ENCODE measurements around the gene SCPEP1. TPM values are rescaled to one million over a fixed set of nuclear protein-coding genes. Genes with fewer than 3 reads are reported as not detected.
"Not testable (repeated sequence)": the region's sequence is repeated elsewhere in the genome, so short reads cannot be mapped to it uniquely, and the experiment has no call there.

The SCPEP1 gene
- total and polyA plus RNA-seq, 8 donors: 6.7 to 74.9 (median 35.8) TPM

GRCh38 chr17:56979091-56979480 lies 1.2 kb downstream of the SCPEP1 start:
- TF ChIP-seq POLR2AphosphoS5 (IDR thresholded peaks at IDR 0.05): no peak
- TF ChIP-seq CTCF (IDR thresholded peaks at IDR 0.05): no peak
- TF ChIP-seq POLR2A (IDR thresholded peaks at IDR 0.05): no peak
- no peak for TF ChIP-seq EP300 (IDR thresholded peaks at IDR 0.05)
- peak overlapping the region in 1 of 4 donors; percentile 56 for H3K4me3 ChIP-seq
- DNase-seq: no peak
- H3K27me3 ChIP-seq: no peaks in the 10 kb centered on the region
- H3K4me1 ChIP-seq: peaks cover 11 to 26% (median 19%) of the 10 kb centered on the region in 4 donors
- WGBS, 5 donors: 46 to 58% (median 49%) methylated on average over 3 of the region's 3 CpGs
- H3K9me3 ChIP-seq: no peaks in the 10 kb centered on the region
- H3K27ac ChIP-seq: peak overlapping the region in 2 of 5 donors; percentile 73 to 80
- intact Hi-C loops (cut with DNase I; ENCODE audit: low total_unique reads): no loop called here
- H3K36me3 ChIP-seq: peaks cover 0 to 30% (median 19%) of the 10 kb centered on the region in 4 donors

DNA sequence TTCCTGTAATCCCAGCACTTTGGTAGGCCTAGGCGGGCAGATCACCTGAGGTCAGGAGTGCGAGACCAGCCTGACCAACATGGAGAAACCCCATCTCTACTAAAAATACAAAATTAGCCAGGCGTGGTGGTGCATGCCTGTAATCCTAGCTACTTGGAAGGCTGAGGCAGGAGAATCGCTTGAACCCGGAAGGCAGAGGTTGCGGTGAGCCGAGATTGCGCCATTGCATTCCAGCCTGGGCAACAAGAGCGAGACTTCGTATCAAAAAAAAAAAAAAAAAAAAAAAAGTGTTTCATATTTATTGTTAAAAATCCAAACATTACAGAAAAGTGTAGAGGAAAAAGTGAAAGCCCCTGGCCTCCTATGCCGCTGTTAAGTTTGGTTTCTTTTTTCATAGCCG lies 2.6 kb downstream of the SCPEP1 start:
- H3K27me3 ChIP-seq; DNase-seq; H3K9me3 ChIP-seq; H3K4me3 ChIP-seq; H3K27ac ChIP-seq; intact Hi-C loops (cut with DNase I; ENCODE audit: low total_unique reads): not testable (repeated sequence)
- Histone ChIP-seq H3K4me1 (peaks cover 11 to 26% (median 19%) of the 10 kb centered on the region in 4 donors), H3K36me3 (peaks cover 4 to 44% (median 31%) of the 10 kb centered on the region in 4 donors)
- 90 to 100% (median 95%) methylated on average over 12 of the region's 12 CpGs for WGBS, 5 donors

GRCh38 chr17:56982312-56982711 lies 4.4 kb downstream of the SCPEP1 start:
- Histone ChIP-seq H3K27me3 (no peaks in the 10 kb centered on the region), H3K36me3 (peaks cover 11 to 62% (median 45%) of the 10 kb centered on the region in 4 donors), H3K4me3 (no peak overlapping the region), H3K4me1 (peaks cover 8 to 17% (median 15%) of the 10 kb centered on the region in 4 donors), H3K9me3 (no peaks in the 10 kb centered on the region), H3K27ac (no peak overlapping the region)
- intact Hi-C loops (cut with DNase I; ENCODE audit: low total_unique reads): no loop called here
- DNase-seq: no peak
- TF ChIP-seq CTCF (IDR thresholded peaks at IDR 0.05) (no peak), POLR2A (IDR thresholded peaks at IDR 0.05) (no peak)
- 82 to 92% (median 87%) methylated on average over 8 of the region's 8 CpGs for WGBS, 5 donors

GRCh38 chr17:56983366-56983765 lies 5.4 kb downstream of the SCPEP1 start:
- Histone ChIP-seq H3K27ac (no peak overlapping the region), H3K36me3 (peaks cover 11 to 71% (median 53%) of the 10 kb centered on the region in 4 donors), H3K9me3 (no peaks in the 10 kb centered on the region), H3K27me3 (no peaks in the 10 kb centered on the region), H3K4me1 (peaks cover 7 to 15% (median 10%) of the 10 kb centered on the region in 4 donors), H3K4me3 (no peak overlapping the region)
- 70 to 85% (median 77%) methylated on average over 3 of the region's 3 CpGs for WGBS, 5 donors
- no peak for TF ChIP-seq POLR2AphosphoS5 (IDR thresholded peaks at IDR 0.05)
- no peak for TF ChIP-seq POLR2A (IDR thresholded peaks at IDR 0.05)
- no peak for TF ChIP-seq CTCF (IDR thresholded peaks at IDR 0.05)
- TF ChIP-seq EP300 (IDR thresholded peaks at IDR 0.05): no peak
- intact Hi-C loops (cut with DNase I; ENCODE audit: low total_unique reads): no loop called here
- no peak for DNase-seq

DNA sequence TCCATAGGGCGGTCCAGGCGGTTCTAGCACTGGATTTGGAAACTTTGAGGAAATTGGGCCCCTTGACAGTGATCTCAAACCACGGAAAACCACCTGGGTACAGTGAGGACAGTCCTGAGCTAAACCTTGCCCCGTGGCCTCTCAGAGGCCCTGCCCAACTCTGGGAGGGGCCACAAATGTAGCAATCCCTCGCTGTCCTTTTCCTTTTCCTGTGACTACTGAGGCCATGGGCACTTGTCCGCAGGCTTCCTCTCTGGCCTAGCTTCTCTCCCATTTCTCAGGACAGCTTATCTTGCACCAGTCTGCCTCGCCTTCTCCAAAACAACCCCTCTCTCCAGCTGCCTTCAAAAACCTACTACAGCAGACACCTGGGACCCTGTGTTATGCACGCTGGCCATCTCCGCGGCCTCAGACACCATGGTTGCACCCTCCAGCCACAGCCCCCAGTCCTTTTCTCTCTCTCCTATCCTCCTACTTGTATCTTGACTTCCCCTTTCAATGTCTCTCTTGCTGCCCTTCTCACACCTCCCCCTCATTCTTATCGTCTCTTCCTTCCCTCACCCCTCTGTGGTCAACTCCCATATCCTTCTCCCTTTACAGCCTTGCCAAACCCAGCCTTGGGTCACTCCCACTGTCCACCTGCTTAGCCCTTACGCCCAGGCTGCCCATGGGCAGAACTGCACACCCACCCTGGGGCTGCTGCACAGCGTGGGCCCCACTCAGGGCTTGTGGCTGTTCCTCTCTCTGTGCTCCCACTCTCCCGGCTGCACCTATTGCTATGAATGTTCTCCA lies 7.6 kb downstream of the SCPEP1 start:
- intact Hi-C loops (cut with DNase I; ENCODE audit: low total_unique reads): no loop called here
- WGBS, 5 donors: 84 to 93% (median 89%) methylated on average over 14 of the region's 14 CpGs
- TF ChIP-seq EP300 (IDR thresholded peaks at IDR 0.05) (no peak), CTCF (IDR thresholded peaks at IDR 0.05) (no peak), POLR2A (IDR thresholded peaks at IDR 0.05) (no peak), POLR2AphosphoS5 (IDR thresholded peaks at IDR 0.05) (no peak)

More for the DNA sequence above, 7.6 kb downstream of the SCPEP1 start:
- peaks cover 11 to 89% (median 62%) of the 10 kb centered on the region in 4 donors for H3K36me3 ChIP-seq
- no peaks in the 10 kb centered on the region for H3K9me3 ChIP-seq
- peaks cover 0 to 5% (median 0%) of the 10 kb centered on the region in 4 donors for H3K4me1 ChIP-seq
- no peak overlapping the region for H3K4me3 ChIP-seq
- no peak for DNase-seq
- H3K27me3 ChIP-seq: no peaks in the 10 kb centered on the region
- H3K27ac ChIP-seq: peak overlapping the region in 1 of 5 donors; percentile 19
